Suppressor macrophage treated with lipopolysaccharide for 4 hours (primary cell): ENCODE data around the gene ACAA1.
A peak's percentile ranks its signal among the peaks of the same experiment; 100 is the strongest.
"Not testable (repeated sequence)": the region's sequence is repeated elsewhere in the genome, so short reads cannot be mapped to it uniquely, and the experiment has no call there.

Experiments used
- DNase-seq: peaks from one replicate; pipeline ENCODE4 v3.0.0-alpha.2; 2020

Gene ACAA1

GRCh38 chr3:38134517-38135143 lies 2.3 kb downstream of the ACAA1 start:
- not testable (repeated sequence) for DNase-seq

DNA sequence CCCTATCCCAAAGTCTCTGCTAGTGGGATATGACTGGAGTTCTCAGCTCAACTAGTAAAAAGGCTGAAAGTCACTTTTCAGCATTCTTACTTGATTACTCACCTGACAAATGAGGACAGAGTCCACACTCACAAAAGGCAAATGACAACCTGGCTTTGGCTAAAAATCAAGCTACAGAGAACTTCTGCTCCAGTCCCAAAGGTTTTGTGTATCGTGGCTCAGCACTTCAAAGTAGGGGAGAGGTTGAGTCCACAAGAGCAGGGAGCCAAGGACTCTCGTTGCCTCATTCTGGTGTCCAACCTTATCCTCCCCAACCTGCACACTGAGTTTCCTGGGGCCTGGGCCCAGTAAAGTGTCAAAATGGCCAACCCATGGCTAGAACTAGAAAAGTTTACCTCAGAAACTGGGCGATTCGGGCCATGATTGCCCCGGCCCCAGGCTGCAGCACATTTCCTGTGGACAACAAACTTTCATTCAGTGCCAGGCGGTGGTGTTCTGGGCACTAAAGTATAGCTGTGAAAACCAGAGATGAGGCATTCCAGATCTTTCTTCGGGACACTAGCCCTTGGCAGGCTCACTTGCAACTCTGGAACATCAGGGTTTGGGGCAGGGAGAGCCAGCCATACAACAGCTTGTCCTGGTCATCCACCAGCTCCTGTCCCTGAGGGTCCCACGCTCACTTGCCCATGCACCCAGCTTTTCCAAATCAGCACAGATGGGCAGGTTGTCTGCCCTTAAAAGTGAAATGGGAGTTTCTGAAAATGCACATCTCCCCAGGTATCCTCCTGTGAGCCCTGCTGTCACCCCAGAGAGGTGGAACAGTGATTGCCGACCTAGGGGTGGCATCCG lies 3.1 kb downstream of the ACAA1 start:
- DNase-seq: no peak

- no peak for DNase-seq
Observed at GRCh38 chr3:38133209-38133556, 3.7 kb downstream of the ACAA1 start.

DNA sequence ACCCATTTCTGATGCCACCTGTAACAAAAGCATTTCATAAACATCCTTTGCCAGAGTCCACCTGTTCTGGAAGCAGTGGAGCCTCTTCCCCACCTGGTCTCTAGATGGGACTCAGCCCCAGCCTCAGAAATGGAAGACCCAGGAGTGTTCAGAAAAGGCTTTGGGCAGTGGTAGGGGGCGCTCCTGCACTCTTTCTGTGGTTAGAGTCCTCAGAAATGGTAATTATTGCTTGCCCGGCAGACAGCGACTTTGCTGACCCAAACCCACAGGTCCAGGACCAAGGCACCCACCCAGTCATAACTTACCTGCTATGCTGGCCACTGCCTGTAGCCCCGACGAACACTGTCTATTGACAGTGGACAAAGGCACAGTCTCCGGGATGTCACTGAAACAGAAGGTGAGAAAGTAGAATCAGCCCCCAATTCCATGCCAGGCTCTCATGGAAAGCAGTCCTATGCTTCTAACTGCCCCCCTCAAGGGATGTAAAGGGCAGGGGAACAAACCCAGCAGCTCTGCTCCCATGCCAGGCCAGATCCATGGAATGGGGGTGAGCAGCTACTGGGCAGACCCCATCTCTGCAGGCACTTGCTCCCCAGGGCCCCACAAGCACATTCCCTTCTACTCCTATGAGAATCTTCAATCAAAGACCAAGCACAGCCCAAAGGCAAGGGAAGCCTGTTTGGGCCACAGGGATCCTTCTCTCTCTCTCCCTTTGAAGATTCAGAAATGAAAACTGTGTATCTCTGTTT lies 5.1 kb downstream of the ACAA1 start:
- DNase-seq: peak; percentile 55

DNA sequence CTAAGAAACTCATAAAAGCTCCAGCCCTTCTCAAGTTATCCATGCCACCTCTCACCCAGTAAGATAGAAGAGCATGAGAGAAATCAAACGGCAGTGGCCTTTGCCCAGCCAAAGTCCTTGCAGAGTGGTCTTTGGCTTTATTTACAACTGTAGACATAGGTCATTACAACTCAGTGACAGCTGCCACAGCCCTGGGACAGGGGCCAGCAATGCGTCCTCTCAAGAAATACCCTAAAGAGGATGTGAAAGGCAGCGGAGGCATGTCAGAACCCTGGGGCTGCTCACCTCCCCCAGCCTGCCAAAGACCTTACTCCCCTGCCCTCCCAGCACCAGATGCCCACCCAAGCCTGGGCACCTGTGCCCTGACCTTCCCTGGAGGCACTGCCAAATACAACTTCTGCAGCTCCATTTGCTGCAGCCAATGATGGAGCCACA lies 6.3 kb downstream of the ACAA1 start:
- no peak for DNase-seq

- DNase-seq: no peak
Observed at GRCh38 chr3:38129058-38129457, 7.9 kb downstream of the ACAA1 start.

- DNase-seq: no peak
Observed at GRCh38 chr3:38128303-38128655, 8.6 kb downstream of the ACAA1 start.

- peak; percentile 39 for DNase-seq
Observed at GRCh38 chr3:38127611-38128302, 9.2 kb downstream of the ACAA1 start.

- no peak for DNase-seq
Observed at GRCh38 chr3:38126121-38126892, 10.6 kb downstream of the ACAA1 start.

DNA sequence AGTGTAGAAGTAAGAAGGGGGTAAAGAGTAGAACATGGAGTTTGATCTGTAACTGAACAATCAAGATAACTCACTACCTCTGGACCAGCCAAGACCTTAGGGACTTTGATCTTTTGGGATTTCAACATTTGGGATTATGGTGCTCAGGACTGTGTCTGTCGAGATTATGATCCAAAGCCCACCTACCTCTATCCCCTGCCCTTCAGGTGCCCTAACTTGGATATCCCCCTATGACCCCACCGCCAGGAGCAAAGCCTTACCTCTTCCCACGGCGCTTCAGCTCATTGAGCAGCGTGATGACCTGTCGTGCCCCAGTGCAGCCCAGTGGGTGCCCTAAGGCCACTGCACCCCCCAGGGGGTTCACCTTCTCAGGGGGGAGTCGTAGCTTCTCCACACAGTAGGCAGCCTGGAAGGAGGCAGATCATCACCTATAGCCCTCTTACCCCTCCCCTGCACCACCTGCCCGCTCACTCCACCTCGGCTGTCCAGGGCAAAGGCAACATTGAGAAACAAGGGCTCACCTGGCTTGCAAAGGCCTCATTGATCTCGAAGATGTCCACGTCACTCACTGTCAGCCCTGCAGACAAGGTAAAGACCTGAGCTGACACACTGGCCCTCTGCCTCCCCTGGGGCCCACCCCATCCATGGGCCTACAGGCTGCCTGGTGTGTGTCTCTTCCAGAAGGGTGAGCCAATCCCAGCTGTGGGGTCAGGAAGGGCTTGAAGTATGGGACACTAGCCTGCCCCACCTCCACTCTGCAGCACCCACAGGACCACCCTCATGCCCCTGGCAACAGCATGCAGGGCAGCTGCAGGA lies 11.4 kb downstream of the ACAA1 start:
- no peak for DNase-seq

GRCh38 chr3:38124324-38125122 lies 12.4 kb downstream of the ACAA1 start:
- DNase-seq: no peak

DNA sequence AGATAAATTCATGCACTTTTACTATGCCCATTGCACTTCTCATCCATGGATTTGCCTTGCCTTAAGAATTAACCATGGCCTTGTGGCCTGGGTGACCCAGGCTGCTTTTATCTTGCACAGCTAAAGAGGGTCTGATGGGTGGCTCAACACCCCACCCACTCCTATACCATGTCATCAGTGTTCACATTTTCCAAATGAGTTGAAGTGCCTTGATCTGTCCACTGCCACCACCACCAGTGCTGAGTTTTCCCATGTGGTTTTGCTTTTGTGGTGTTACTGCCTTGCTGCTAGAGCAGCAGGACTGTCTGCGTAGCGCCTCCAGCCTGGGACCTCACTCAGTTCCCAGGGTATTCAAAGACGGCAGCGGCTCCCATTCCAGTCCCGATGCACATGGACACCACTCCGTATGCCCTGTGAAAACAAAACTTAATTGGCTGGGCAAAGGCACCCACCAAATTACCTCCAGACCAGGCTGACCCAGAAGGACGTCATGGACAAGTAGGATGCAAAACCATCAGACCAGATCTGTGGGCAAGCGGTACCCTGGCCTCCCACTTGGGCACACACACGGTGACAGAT lies 14.1 kb downstream of the ACAA1 start:
- DNase-seq: no peak

DNA sequence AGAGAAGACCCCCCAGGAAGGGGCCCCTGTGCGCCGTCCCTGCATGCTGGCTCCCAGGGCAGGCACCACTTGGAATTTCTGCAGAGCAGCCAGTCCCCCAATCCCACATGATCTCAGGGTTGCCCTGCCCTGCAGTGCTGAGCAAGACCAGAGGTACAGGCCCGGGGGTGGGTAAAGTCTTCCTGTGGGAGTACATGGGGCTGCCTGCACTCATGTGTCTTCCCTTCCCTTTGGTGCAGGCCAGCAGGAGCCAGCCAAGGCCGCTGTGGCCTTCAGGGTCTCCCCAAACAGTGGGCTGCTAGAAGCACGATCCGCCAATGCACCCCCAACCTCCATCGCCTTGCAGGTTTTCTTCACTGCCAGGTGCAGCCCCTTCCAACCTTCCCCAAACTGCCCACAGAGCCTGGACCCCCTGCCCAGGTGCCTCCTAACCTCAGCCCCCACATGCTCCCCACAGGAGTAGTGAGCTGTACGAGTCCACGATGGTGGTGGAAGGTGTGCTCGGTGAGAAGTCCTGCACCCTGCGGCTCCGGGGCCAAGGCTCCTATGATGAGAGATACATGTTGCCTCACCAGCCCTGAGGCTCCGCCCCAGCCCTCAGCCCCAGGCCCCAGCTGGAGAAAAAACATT lies 15.0 kb downstream of the ACAA1 start:
- no peak for DNase-seq

GRCh38 chr3:38121451-38121831 lies 15.5 kb downstream of the ACAA1 start:
- DNase-seq: no peak

DNA sequence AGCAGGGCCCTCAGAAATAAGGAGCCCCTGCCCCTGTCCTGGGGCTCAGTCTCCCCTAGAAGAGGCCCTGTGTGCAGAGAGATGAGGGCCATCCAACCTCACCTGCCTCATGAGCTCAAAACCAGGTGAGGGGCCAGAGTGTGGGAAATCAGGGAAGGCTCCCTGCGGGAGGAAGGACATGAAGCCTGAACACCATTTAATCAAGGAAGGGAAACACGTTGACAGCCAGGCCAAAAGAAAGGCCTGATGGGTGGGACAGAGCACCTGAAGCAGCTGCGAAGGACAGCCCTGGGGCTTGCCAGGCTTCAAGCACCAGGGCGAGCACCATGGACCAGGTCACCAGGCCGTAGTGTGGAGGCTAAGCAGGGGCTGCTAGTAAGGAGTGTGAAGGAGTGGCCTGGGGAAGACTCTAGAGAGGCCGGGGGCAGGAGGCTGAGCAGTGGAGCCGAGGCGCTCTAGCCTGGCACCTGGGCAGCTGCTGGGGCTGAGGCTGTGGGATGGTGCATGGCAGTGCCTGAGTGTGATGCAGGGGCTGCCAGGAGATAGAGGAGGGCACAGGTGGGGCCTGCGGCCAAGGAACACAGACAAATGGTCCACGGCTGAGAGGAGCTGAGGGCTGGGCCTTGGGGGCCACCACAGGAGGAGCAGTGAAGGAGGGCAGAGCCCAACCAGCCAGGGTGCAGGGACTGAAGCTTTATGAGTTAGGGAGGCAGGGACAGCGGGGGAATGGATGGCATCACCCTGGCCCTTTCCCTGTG lies 16.1 kb downstream of the ACAA1 start:
- no peak for DNase-seq

DNA sequence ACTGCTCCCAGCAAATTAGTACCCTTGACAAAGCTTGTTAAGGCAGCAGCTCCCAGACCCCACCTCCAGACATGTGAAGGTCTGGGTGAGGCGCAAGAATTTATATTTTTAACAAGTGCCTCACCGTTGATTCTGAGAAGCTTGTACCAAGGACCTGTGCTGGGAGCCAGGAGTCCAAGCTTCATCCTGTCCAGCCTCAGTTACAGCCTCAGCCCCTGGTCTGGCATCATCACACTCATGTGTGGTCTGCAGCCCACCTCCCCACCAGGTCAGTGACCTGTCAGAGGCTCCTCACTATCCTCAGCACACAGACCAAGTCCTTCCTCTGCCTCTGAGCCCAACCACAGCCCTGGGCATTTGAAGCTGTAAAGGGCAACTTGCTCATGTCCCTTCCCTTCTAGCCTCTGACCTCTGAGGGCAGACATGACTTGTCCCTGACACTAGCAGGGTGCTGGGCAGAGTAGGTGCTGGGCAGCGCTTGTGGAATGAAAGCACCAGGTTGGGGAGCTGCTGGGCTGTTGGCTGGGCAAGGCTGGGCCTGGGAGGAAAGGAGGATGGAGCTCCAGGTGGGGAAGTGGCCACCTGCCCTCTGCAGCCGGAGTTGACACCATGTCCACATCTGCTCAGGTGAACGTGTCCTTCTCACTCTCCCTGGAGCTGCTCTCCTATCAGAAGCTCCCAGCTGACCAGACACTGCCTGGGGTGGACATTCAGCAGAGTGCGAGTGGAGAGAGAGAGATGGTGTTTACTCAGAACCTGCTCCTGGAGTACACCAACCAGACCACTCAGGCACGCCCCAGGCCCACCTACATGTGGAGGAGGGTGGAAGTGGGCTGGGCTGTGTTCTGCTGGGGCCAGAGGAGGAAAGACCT lies 16.9 kb downstream of the ACAA1 start:
- DNase-seq: no peak

GRCh38 chr3:38119248-38119544 lies 17.7 kb downstream of the ACAA1 start:
- no peak for DNase-seq
